HG03439 (cell line): ENCODE results near the gene RFESD.
A peak's percentile ranks its signal among the peaks of the same experiment; 100 is the strongest.
"Not testable (repeated sequence)": the region's sequence is repeated elsewhere in the genome, so short reads cannot be mapped to it uniquely, and the experiment has no call there.

Experiments
- ATAC-seq: cut with Tn5 transposase; IDR thresholded peaks from one replicate; pipeline ENCODE4 v1.9.1; 2021; ENCODE audit warnings: mild to moderate bottlenecking, moderate library complexity; ENCODE audit not compliant: unreplicated experiment

RFESD gene

DNA sequence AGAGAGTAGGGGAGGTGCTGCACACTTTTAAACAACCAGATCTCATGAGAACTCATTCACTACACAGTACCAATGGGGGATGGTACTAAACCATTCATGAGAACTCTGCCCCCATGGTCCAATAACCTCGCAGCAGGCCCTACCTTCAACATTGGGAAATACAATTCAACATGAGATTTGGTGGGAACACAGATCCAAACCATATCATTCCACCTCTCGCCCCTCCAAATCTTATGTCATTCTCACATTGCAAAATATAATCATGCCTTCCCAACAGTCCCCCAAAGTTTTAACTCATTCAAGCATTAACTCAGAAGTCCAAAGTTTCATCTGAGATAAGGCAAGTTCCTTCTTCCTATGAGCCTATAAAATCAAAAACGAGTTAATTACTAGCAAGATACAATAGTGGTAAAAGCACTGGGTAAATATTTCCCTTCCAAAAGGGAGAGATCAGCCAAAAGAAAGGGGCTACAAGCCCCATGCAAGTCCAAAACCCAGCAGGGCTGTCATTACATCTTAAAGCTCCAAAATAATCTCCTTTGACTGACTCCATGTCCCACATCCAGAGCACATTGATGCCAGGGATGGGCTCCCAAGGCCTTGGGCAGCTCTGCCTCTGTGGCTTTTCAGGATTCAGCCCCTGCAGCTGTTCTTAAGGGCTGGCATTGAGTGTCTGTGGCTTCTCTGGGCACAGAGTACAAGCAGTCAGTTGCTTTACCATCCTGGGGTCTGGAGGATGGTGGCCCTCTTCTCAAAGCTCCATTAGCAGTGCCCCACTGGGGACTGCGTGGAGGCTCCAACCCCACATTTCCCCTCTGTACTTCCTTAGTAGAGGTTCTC is 18.4 kb upstream of the RFESD start:
- ATAC-seq: no peak

DNA sequence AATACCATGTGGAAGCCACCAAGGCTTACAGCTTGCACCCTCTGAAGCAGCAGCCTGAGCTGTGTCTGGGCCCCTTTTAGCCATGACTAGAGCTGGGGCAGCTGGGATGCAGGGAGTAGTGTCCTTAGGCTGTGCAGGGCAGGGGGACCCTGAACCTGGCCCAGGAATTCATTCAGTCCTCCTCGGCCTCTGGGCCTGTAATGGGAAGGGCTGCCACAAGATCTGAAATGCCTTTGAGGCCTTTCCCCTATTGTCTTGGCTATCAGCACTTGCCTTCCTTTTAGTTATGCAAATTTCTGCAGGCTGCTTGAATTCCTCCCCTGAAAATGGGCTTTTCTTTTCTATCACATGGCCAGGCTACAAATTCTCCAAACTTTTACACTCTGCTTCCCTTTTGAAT is 17.6 kb upstream of the RFESD start:
- no peak for ATAC-seq

DNA sequence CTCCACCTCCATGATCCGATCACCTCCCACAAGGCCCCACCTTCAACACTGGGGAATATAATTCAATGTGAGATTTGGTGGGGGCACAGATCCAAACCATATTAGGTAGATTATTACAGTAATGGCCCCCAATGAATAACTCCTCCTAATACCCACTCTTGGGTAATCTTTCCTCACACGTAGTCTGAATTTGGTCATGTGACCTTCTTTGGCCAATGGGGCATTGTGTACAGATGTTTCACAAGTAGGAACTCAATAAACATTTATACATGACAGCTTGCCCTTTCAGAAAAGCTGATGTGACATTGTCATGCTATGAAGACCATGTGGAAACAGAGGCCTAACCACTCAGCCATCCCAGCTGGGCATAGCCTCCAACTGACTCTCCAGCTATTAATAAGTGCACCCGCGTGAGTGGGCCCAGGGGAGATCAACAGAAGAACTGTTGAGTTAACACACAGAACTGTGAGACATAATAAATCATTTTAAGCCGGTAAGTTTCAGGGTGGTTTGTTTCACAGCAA is 16.1 kb upstream of the RFESD start:
- no peak for ATAC-seq

DNA sequence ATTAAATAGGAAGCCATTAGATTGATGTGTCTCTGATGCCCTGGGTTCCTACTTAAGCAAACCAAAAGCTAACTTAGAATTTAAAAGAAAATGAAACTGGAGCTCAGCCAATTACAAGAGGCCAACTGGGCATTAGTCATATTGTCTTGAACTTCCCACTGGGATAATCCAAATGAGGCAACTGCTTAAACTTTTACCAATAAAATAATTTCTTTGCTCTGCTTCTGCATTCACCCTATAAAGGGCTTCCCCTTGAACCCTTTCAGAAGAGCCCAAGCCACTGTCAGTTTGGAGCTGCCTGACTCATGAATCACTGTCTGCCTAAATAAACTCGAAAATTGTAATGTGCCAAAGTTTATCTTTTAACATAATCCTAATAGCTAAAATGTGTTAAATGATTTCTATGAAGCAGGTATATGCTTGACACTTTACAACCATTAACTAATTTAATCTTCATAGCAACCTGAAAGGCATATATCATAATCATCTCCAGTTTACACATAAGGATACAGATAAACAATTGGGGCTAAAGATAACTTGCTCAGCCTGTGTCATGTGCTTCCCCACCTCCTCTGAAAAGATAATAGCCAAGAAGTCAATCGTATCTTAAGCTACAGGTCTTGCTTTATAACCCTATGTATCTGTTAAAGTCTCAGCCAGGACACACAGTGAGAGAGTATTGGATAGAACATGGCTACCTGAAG is 15.2 kb upstream of the RFESD start:
- no peak for ATAC-seq

DNA sequence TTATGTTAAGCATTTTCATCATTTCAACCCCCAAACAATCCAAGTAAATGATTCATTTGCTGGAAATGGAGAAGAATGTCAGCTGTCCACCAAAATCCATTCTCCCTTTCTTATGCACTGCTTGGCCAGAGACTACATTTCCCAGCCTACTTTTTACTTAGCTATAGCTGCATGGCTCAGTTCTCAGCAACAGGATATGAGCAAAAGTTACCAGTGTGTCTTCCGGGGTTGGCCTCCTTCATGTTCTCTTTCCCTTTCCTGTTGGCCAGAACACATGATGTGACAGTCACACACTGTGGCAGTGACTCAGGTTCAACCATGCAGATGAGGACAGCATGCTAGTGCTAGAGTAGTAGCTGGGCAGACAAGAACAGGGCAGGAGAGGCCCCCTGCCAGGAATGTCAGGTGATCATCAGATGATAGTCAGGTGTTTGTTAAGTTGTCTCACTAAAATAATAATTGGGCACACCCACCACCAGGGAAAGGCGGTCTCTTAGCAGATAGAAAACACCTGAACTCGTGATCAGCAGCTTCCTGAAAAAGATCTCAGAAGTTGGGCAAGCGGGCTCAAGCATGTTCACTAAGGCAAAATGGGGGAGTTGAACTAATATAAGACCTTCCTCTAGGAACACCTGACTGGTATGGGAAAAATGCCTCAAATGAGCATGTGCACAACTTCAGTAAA is 14.4 kb upstream of the RFESD start:
- peak; percentile 77 for ATAC-seq

DNA sequence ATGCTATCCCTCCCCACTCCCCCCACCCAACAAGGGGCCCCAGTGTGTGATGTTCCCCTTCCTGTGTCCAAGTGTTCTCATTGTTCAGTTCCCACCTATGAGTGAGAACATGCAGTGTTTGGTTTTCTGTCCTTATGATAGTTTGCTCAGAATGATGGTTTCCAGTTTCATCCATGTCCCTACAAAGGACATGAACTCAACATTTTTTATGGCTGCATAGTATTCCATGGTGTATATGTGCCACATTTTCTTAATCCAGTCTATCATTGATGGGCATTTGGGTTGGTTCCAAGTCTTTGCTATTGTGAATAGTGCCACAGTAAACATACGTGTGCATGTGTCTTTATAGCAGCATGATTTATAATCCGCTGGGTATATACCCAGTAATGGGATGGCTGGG is 13.6 kb upstream of the RFESD start:
- ATAC-seq: not testable (repeated sequence)

DNA sequence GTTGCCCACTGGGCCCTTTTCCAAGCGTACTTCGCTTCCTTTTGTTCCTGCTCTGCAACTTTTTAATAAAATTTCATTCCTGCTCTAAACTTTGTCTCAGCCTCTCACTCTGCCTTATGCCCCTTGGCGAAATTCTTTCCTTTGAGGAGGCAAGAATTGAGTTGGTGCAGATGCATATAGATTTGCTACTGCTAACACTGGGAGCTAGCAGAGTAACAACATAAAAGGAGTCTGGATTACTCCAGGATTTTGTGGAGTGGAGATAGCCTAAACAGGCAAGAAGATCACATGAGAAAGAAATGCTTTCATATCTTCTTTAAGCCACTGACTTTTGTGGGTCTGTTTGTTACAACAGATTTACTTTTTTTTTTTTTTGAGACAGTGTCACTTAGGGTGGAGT is 12.9 kb upstream of the RFESD start:
- no peak for ATAC-seq

DNA sequence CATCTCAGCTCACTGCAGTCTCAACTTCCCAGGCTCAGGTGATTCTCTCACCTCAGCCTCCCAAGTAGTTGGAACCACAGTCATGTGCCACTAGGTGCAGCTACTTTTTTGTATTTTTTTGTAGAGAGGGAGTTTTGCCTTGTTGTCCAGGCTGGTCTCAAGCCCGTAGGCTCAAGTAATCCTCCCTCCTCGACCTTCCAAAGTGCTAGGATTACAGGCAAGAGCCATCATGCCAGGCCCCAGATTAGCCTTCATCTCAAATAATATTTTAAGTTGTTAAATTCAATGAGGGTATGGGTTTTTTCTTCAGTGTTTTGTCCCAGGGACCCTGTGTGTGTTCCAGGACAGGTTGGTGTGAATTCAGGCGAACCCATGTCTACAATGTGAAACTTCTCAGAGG is 12.5 kb upstream of the RFESD start:
- ATAC-seq: no peak

DNA sequence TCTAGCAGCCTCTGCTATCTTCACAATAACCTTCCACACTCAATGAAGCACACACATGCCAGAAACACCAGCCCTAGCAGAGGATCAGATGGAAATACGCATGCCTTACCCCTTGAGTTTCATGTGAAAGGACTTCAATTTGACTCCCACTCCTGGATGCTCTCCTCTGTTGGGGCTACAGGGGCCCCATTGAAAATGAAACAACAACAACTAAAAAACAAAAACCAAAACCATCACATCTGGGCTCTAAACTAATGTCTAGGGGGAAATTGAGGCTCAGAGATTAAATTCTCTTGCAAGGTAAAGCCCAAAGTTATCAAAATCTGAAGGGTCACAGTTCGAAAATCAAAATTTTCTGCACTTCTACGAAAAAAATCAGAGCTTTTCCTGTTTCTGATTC is 7.9 kb upstream of the RFESD start:
- ATAC-seq: no peak

DNA sequence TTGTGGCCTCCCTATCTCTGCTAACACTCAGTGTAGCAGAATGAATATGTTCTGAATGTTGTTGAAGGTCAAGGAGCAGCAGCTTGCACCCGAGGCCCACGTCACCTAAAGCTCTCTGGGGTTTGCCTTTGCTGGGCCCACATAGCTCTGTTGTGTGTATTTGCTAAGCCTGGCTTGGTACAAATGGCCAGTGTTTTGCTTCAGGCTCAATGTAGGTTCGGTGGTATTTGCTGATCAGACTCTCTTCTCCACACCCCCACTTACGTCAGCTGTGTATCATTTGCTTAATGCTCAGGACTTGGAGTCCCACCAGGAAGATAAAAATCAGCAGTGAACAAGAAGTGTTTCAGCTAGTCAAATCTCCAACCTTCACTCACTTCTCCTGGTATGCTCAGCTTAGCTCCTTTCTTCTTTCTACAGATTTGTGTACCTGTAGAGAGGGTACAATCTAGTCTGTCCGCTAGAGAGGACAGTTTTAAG is 4.8 kb upstream of the RFESD start:
- ATAC-seq: no peak

DNA sequence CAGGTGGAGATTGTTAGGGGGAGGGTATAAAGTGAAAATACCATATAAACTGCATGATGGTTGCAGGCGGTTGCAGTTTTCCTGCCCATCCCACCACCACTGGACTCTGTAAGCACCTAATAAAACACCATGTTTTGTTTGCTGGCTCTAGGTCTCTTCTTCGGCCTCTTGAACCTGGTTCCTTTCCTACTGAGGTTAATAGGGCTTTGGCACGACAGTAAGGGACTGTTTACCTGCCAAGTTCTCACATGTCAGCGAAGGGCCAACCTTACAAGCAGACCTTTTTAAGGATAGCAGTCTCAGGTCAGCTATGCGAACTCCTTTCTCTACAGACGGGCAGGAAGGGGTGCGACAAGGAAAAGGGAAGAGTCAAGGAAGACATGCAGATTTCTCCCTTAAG is 3.4 kb upstream of the RFESD start:
- no peak for ATAC-seq

DNA sequence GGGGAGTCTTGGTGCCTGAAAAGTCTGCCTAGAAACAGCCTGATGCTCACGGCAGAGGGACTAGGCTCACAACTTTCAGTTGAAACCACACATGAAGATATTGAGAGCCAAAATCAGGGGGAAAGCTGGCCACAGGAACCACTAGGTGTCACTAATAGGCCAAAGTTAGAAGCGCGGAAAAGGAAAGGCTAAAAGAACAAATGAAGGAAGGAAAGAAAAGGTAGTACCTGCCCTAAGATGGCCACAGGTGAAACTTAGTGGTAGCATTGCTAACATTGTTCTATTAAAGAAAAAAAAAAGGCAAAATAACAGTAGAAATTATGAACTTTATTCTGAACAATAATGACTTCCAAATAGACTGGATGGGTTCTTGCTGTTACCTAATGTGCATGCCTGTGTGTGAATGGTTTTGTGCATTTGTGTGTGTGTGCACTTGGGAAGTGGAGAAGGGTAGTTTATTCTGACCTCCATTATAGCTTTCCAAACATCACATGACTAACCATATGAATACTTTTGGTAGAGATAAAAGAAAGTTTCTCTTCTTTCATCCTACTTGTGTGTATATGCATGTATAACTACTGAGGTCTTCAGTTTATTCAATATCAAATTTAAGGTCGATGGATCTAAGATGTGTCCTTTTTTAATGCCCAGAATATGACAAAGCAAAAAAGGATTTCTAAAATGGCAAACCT is 2.1 kb upstream of the RFESD start:
- peak; percentile 34 for ATAC-seq

DNA sequence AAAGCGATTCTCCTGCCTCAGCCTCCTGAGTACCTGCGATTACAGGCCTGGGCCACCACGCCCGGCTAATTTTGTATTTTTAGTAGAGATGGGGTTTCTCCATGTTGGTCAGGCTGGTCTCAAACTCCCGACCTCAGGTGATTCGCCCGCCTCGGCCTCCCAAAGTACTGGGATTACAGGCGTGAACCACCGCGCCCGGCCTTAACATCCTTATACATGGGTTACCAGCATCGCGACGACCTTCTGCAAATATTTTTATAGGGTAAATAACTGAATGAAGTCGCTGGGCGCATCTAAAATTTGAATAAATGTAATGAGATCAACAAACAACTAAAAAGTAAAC is 380 bp upstream of the RFESD start:
- ATAC-seq: not testable (repeated sequence)

DNA sequence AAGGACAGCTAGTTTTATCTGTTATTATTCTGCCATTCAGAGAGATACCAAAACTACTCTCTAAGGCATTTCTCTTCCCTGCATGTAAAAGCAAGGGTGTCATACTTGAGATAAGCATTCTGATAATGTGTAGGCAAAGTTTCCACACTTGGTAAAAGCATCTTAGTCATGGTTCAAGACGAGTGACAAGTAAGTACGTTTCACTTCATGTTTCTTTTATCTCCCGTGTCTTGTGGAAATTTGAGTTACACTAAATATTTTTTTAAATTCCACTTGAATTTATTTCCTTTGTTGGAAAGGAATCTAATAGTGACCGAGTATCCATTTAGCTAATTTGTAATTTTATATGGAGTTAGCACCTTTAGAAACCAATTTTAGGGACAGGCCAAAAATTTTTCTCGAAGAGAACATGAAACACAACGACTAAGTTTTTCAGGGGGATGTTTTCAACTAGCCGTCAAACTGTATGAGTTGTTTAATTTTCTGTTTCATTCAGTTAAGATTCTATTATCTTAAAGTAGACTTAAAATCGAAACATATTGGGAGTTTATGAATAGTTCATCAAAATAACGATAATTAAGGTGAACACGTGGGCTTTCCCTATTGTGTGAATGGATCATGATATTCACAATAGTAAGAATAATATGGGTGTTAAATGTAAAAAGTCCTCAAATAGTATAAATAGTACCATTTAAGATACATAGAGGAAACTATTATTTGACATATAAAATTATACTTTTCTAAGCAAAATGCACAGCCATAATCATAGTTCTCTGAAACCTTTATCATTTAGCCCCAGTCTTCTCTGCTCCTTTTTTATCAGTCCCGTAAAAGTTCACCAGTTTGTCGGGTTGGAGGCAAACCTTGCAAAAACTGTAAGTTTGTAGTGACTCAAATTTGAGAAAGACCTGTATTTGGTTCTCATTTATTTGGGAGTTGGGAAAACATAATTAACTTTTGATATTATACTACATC is 1.6 kb downstream of the RFESD start:
- ATAC-seq: no peak

DNA sequence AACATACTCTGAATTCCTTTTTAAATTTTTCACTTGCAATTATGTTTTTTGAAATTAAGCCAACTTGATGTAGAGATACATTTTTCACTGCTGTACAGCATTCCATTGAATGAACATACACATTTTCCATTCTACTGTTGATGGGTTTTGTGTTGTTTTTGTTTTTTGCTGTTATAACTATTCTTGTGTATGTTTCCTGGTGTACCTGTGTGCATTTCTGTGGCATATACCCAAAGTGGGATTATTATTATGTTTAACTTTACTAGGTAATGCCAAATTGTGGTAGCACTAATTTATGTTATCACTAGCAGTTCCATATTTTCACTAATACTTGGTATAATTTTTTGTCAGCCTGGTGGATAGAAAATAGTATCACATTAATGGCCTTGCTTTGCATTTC is 2.7 kb downstream of the RFESD start:
- ATAC-seq: no peak

DNA sequence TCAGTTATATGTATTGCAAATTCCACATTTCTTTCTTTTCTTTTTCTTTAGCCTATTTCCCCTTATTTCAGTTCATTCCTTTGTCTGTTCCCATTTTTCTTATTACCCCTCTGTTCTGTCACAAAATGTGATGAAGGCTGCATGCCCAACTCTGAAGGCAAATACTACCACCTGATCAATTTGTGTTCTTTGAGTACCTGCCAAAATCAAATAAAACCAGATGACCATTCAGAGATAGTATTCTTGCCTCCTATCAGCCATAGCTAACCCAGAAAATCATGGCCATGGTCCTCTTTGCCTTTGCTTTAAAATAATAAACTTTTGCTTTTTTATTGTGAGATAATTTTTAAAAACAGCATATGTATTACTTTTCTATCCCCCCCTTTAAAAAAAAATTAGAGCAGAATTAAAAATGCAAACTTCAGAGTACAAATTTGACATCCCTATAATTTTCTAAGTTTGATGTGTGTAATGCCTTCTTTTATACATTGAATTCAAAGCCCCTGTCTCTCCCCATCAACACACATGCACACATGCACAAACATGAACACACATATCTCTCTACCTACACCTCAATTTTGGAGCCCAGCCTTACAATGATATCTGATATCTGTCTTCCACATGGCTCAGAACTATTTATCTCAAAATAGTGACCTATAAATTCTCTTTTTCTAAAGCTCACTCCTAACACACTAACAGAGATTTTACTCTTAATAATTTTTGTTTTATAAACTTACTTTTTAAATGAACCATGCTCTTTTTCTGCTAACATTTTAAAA is 3.5 kb downstream of the RFESD start:
- no peak for ATAC-seq

DNA sequence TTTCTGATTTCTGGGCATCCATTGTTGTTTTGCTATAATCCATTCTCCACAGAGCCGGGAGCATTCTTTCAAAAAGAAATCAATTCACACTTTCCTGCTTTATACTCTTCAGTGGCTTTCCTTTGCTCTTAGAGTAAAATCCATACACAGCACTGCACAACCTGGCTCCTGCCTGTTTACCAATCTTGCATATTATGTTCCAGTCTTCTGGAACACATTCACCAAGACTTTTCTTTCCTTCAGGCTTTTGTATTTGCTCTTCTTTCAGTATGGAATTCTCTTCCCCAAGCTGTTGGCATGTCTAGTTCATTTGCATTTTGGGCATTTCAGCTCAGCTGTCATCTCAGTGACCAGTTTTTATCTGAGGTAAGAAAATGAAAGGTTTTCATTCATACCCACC is 6.3 kb downstream of the RFESD start:
- no peak for ATAC-seq

DNA sequence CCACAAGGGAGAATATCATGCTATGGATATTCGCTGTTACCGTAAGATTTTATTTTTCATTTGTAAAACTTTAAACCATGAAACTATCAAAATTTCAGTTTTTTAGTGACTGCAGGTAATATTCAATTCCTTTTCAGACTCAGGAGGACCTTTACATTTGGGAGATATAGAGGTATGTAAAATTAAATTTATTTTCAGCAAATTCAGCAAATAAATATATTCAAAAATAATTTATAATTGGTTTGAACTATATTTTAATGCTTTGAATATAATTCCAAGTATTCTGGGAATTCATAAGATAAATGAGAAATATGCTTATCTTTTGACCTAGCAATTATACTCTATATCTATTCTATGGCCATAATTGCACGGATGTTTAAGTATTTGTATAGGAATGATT is 7.6 kb downstream of the RFESD start:
- no peak for ATAC-seq

DNA sequence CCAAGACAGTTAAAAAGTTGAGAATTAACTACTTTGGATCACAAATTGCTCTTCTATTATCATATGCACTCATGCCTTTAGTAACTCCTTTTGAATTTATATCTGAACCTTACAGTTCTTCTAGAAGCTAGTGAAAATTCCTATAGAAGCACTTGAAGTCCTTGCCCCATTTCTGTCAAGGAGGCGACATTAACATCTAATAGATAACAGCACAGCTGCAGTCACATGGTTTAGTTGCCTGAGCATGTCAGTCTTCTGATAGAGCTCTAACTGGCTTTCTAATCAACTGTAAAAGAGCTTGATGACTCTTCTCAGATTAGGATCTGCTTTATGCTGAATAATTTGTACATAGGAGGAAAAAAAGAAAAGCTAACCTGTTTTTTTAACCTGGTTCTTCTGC is 9.0 kb downstream of the RFESD start:
- ATAC-seq: no peak
